ENCODE measurements around the gene MYEF2. TPM values are rescaled to one million over a fixed set of nuclear protein-coding genes. Genes with fewer than 3 reads are reported as not detected.

The MYEF2 gene
- total and polyA plus RNA-seq, 4 donors = 0.07 to 1.2 (median 0.33) TPM

DNA sequence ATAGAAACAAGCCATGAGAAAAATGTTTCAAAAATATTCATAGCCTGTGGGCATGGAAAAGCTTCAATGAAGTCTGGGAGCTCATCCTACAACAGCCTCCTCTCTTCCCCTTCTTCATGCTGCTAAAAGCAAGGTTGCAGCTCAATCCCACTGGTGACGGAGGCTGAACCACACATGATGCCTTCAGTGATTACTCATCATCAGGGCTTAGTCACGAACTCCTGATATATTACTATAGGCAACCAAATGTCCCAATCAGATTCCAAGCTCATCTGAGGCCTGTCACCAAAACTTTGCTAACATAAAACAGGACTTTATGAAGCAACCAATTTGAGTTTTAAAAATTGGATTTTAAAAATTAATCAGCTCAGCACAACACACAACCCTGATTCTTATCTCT, 81.3 kb downstream of the MYEF2 start (continued):
- no peak for TF ChIP-seq REST (IDR thresholded peaks at IDR 0.05)

GRCh38 chr15:48096355-48096786, 81.7 kb downstream of the MYEF2 start:
- Histone ChIP-seq H3K27me3 (ENCODE audit: control insufficient read depth in 4 of 4, insufficient read depth in 4 of 4, low read length in 3 of 4) (peaks cover 0 to 3% (median 0%) of the 10 kb centered on the region in 4 donors), H3K9ac (ENCODE audit: low read depth in 1 of 2, low read length in 2 of 2) (no peak overlapping the region), H3K27ac (ENCODE audit: low read depth in 1 of 2, low read length in 2 of 2) (no peak overlapping the region), H3K9me3 (ENCODE audit: control insufficient read depth in 4 of 4, low read length in 3 of 4) (no peaks in the 10 kb centered on the region), H3K4me3 (ENCODE audit: low read depth in 1 of 3, low read length in 3 of 3) (no peak overlapping the region), H3K36me3 (ENCODE audit: control insufficient read depth in 4 of 4, insufficient read depth in 3 of 4, low read depth in 1 of 4, low read length in 3 of 4) (no peaks in the 10 kb centered on the region), H3K4me1 (ENCODE audit: control insufficient read depth in 4 of 4, insufficient read depth in 4 of 4, low read length in 3 of 4) (no peaks in the 10 kb centered on the region)
- WGBS = 70% methylated on average over 4 of the region's 4 CpGs
- TF ChIP-seq FOXA2 (IDR thresholded peaks at IDR 0.05) (no peak), REST (IDR thresholded peaks at IDR 0.05) (no peak), NR2F2 (IDR thresholded peaks at IDR 0.05) (no peak), HNF4G (IDR thresholded peaks at IDR 0.05) (no peak), GABPA (IDR thresholded peaks at IDR 0.05 in 1 of 2, conservative IDR thresholded peaks at IDR 0.05 in 1 of 2) (no peak), TAF1 (conservative IDR thresholded peaks at IDR 0.05) (no peak), RAD21 (IDR thresholded peaks at IDR 0.05) (no peak), SP1 (IDR thresholded peaks at IDR 0.05) (no peak), RXRA (IDR thresholded peaks at IDR 0.05) (no peak), ATF3 (IDR thresholded peaks at IDR 0.05) (no peak), HNF4A (conservative IDR thresholded peaks at IDR 0.05) (no peak), EGR1 (IDR thresholded peaks at IDR 0.05; ENCODE audit: low read depth in 2 of 2) (no peak), FOXA1 (IDR thresholded peaks at IDR 0.05) (no peak), JUND (IDR thresholded peaks at IDR 0.05) (no peak), YY1 (IDR thresholded peaks at IDR 0.05) (no peak)
- TF ChIP-seq, protein P1, sequence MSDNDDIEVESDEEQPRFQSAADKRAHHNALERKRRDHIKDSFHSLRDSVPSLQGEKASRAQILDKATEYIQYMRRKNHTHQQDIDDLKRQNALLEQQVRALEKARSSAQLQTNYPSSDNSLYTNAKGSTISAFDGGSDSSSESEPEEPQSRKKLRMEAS (IDR thresholded peaks at IDR 0.05) = no peak
- TF ChIP-seq, protein P2, sequence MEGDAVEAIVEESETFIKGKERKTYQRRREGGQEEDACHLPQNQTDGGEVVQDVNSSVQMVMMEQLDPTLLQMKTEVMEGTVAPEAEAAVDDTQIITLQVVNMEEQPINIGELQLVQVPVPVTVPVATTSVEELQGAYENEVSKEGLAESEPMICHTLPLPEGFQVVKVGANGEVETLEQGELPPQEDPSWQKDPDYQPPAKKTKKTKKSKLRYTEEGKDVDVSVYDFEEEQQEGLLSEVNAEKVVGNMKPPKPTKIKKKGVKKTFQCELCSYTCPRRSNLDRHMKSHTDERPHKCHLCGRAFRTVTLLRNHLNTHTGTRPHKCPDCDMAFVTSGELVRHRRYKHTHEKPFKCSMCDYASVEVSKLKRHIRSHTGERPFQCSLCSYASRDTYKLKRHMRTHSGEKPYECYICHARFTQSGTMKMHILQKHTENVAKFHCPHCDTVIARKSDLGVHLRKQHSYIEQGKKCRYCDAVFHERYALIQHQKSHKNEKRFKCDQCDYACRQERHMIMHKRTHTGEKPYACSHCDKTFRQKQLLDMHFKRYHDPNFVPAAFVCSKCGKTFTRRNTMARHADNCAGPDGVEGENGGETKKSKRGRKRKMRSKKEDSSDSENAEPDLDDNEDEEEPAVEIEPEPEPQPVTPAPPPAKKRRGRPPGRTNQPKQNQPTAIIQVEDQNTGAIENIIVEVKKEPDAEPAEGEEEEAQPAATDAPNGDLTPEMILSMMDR (IDR thresholded peaks at IDR 0.05; ENCODE audit: low read depth, low read length, missing input control) = no peak
- TF ChIP-seq, protein P3, sequence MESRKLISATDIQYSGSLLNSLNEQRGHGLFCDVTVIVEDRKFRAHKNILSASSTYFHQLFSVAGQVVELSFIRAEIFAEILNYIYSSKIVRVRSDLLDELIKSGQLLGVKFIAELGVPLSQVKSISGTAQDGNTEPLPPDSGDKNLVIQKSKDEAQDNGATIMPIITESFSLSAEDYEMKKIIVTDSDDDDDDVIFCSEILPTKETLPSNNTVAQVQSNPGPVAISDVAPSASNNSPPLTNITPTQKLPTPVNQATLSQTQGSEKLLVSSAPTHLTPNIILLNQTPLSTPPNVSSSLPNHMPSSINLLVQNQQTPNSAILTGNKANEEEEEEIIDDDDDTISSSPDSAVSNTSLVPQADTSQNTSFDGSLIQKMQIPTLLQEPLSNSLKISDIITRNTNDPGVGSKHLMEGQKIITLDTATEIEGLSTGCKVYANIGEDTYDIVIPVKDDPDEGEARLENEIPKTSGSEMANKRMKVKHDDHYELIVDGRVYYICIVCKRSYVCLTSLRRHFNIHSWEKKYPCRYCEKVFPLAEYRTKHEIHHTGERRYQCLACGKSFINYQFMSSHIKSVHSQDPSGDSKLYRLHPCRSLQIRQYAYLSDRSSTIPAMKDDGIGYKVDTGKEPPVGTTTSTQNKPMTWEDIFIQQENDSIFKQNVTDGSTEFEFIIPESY (IDR thresholded peaks at IDR 0.05) = no peak
- no peak for DNase-seq (ENCODE audit: low spot score)

Measured in liver (tissue), 9 donors.